ENCODE measurements around the gene RNU2-63P. TPM values are rescaled to one million over a fixed set of nuclear protein-coding genes. Genes with fewer than 3 reads are reported as not detected.
"Not testable (repeated sequence)": the region's sequence is repeated elsewhere in the genome, so short reads cannot be mapped to it uniquely, and the experiment has no call there.

The RNU2-63P gene
- total and polyA plus RNA-seq, 4 experiments from 2014 or later, result 4.3 to 7.0 TPM; not detected in 2

DNA sequence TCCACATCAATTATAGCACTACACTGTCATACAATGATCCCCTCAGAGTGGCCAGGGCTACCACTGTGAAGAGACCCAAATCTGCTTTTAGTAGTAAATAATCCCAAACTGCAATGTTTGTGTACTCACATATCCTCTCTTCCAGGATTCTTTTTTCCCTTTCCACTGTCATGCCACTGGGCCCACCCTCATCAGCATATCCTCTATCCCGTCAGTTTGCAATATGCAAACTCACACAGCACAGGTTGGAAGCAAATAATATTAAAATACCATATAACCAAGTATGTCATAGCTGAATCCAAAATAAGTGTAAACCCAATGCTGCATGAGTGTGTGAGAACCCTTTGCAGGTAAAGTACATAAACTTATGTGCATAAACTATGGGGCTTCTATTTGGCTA lies 28.9 kb downstream of the RNU2-63P start:
- H3K4me3 Mint-ChIP-seq; H3K9me3 Mint-ChIP-seq; DNase-seq; intact Hi-C loops (cut with micrococcal nuclease); POLR2A ChIA-PET (ENCODE audit: partially characterized antibody); H3K27me3 Mint-ChIP-seq; H3K36me3 ChIP-seq (ENCODE audit: insufficient read depth, low read length); H3K4me3 ChIP-seq (ENCODE audit: low read length in 2 of 2); CTCF ChIA-PET (ENCODE audit: partially characterized antibody); H3K4me1 ChIP-seq (ENCODE audit: insufficient read depth, low read length); H3K27me3 ChIP-seq (ENCODE audit: insufficient read depth, low read length); H3K27ac ChIP-seq (ENCODE audit: low read depth, low read length); H3K9me3 ChIP-seq (ENCODE audit: control insufficient read depth in 1 of 2, low read length in 2 of 2); H3K27ac Mint-ChIP-seq; H3K36me3 Mint-ChIP-seq; H3K4me1 Mint-ChIP-seq: not testable (repeated sequence)

GRCh38 chr2:87985902-87986301 lies 30.4 kb downstream of the RNU2-63P start:
- POLR2A ChIA-PET (ENCODE audit: partially characterized antibody); H3K4me1 Mint-ChIP-seq; H3K27me3 ChIP-seq (ENCODE audit: insufficient read depth, low read length); H3K36me3 ChIP-seq (ENCODE audit: insufficient read depth, low read length); intact Hi-C loops (cut with micrococcal nuclease); H3K27ac ChIP-seq (ENCODE audit: low read depth, low read length); H3K36me3 Mint-ChIP-seq; H3K4me3 ChIP-seq (ENCODE audit: low read length in 2 of 2); CTCF ChIA-PET (ENCODE audit: partially characterized antibody); H3K27me3 Mint-ChIP-seq; H3K9me3 Mint-ChIP-seq; H3K4me1 ChIP-seq (ENCODE audit: insufficient read depth, low read length); H3K9me3 ChIP-seq (ENCODE audit: control insufficient read depth in 1 of 2, low read length in 2 of 2); H3K27ac Mint-ChIP-seq; DNase-seq; H3K4me3 Mint-ChIP-seq: not testable (repeated sequence)

DNA sequence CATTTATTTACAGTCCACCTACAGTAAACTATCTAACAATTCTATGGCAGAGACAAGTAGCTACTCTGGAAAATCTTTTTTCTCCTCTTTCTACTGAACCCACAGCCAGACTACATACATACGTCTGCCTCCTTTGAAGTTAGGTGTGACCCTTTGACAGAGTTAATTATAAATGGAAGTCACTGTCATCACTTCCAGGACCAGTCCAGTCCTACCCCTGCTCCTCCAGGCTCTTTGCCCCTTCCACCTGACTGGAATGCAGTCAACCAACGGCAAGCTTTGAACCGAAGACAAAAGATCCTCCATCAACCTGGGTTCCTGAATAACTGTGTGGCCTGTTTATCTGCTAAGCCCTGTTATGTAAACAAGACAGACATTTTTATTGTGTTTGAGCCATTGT lies 35.2 kb downstream of the RNU2-63P start:
- H3K27ac ChIP-seq (ENCODE audit: low read depth, low read length); DNase-seq; H3K27me3 ChIP-seq (ENCODE audit: insufficient read depth, low read length); H3K36me3 Mint-ChIP-seq; H3K4me1 Mint-ChIP-seq; H3K9me3 Mint-ChIP-seq; H3K4me3 Mint-ChIP-seq; H3K27me3 Mint-ChIP-seq; H3K36me3 ChIP-seq (ENCODE audit: insufficient read depth, low read length); H3K4me1 ChIP-seq (ENCODE audit: insufficient read depth, low read length); POLR2A ChIA-PET (ENCODE audit: partially characterized antibody); CTCF ChIA-PET (ENCODE audit: partially characterized antibody); H3K9me3 ChIP-seq (ENCODE audit: control insufficient read depth in 1 of 2, low read length in 2 of 2); H3K27ac Mint-ChIP-seq; H3K4me3 ChIP-seq (ENCODE audit: low read length in 2 of 2); intact Hi-C loops (cut with micrococcal nuclease): not testable (repeated sequence)

GRCh38 chr2:87972385-87972784 lies 44.0 kb downstream of the RNU2-63P start:
- H3K27me3 Mint-ChIP-seq; H3K36me3 Mint-ChIP-seq; CTCF ChIA-PET (ENCODE audit: partially characterized antibody); H3K4me1 Mint-ChIP-seq; H3K9me3 ChIP-seq (ENCODE audit: control insufficient read depth in 1 of 2, low read length in 2 of 2); H3K4me1 ChIP-seq (ENCODE audit: insufficient read depth, low read length); H3K4me3 ChIP-seq (ENCODE audit: low read length in 2 of 2); H3K36me3 ChIP-seq (ENCODE audit: insufficient read depth, low read length); intact Hi-C loops (cut with micrococcal nuclease); POLR2A ChIA-PET (ENCODE audit: partially characterized antibody); DNase-seq; H3K4me3 Mint-ChIP-seq; H3K27ac ChIP-seq (ENCODE audit: low read depth, low read length); H3K27me3 ChIP-seq (ENCODE audit: insufficient read depth, low read length); H3K27ac Mint-ChIP-seq; H3K9me3 Mint-ChIP-seq: not testable (repeated sequence)

Other genes starting within 250 kb of the RNU2-63P start
- gene RGPD2, start 190.8 kb downstream of the RNU2-63P start, total RNA-seq, result 10 to 100 TPM; 16.1 to 16.4 TPM
- gene RGPD2, start 190.8 kb downstream of the RNU2-63P start, polyA plus RNA-seq, result 10 to 100 TPM; 13.6 to 14.2 TPM
- 10 to 100 TPM; 32.3 to 35.7 TPM for gene KRCC1, start 39.2 kb upstream of the RNU2-63P start, total RNA-seq
- gene KRCC1, start 39.2 kb upstream of the RNU2-63P start, polyA plus RNA-seq, result 10 to 100 TPM; 37.2 to 40.1 TPM
- gene SMYD1, start 51.3 kb upstream of the RNU2-63P start, total RNA-seq, result not detected
- gene SMYD1, start 51.3 kb upstream of the RNU2-63P start, polyA plus RNA-seq, result not detected
- not detected for gene FABP1, start 111.5 kb upstream of the RNU2-63P start, total RNA-seq
- not detected for gene FABP1, start 111.5 kb upstream of the RNU2-63P start, polyA plus RNA-seq
- gene THNSL2, start 153.8 kb upstream of the RNU2-63P start, total RNA-seq, result 1 to 10 TPM in 1 of 2 experiments, under 1 TPM in 1; 0.64 to 1.1 TPM
- under 1 TPM in 1 of 2 donors, not detected in 1; 0.08 TPM for gene THNSL2, start 153.8 kb upstream of the RNU2-63P start, polyA plus RNA-seq

Data from CD4-positive, alpha-beta memory T cell (primary cell).